CD4-positive, alpha-beta T cell treated with Interleukin-4 for 4 hours (primary cell): Measurements from ENCODE around the gene TTC34.
"Not testable (repeated sequence)": the region's sequence is repeated elsewhere in the genome, so short reads cannot be mapped to it uniquely, and the experiment has no call there.

Experiments used
- DNase-seq: peaks from one replicate; pipeline ENCODE4 v3.0.0-alpha.2; 2020

TTC34 gene

GRCh38 chr1:2659806-2660205, 141.7 kb downstream of the TTC34 start:
- not testable (repeated sequence) for DNase-seq

- not testable (repeated sequence) for DNase-seq
Measured at GRCh38 chr1:2657909-2658308, 143.6 kb downstream of the TTC34 start.

- not testable (repeated sequence) for DNase-seq
Measured at GRCh38 chr1:2657124-2657523, 144.4 kb downstream of the TTC34 start.

DNA sequence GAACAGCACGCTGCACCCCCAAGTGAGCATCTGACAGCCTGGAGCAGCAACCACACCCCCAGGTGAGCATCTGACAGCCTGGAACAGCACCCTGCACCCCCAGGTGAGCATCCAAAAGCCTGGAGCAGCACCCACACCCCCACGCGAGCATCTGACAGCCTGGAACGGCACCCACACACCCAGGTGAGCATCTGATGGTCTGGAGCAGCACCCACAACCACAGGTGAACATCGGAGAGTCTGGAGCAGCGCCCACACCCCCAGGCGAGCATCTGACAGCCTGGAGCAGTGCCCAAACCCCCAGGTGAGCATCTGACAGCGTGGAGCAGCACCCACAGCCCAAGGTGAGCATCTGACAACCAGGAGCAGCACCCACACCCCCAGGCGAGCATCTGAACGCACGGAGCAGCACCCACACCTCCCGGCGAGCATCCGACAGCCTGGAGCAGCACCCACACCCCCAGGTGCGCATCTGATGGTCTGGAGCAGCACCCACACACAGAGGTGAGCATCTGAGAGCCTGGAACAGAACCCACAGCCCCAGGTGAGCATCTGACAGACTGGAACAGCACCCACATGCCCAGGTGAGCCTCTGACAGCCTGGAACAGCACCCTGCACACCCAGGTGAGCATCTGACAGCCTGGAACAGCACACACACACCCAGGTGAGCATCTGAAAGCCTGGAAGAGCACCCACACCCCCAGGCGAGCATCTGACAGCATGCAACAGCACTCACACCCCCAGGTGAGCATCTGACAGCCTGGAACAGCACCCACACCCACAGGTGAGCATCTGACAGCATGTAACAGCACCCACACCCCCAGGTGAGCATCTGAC, 145.7 kb downstream of the TTC34 start:
- DNase-seq = not testable (repeated sequence)

- DNase-seq = not testable (repeated sequence)
Measured at GRCh38 chr1:2654443-2654948, 147.0 kb downstream of the TTC34 start.

GRCh38 chr1:2653741-2654442, 147.6 kb downstream of the TTC34 start:
- not testable (repeated sequence) for DNase-seq

DNA sequence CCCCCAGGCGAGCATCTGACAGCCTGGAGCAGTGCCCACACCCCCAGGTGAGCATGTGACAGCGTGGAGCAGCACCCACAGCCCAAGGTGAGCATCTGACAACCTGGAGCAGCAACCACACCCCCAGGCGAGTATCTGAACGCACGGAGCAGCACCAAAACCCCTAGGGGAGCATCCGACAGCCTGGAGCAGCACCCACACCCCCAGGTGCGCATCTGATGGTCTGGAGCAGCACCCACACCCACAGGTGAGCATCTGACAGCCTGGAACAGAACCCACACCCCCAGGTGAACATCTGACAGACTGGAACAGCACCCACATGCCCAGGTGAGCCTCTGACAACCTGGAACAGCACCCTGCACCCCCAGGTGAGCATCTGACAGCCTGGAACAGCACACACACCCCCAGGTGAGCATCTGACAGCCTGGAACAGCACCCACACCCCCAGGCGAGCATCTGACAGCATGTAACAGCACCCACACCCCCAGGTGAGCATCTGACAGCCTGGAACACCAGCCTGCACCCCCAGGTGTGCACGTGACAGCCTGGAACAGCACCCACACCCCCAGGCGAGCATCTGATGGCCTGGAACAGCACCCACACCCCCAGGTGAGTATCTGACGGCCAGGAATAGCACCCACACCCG, 148.4 kb downstream of the TTC34 start:
- not testable (repeated sequence) for DNase-seq

DNA sequence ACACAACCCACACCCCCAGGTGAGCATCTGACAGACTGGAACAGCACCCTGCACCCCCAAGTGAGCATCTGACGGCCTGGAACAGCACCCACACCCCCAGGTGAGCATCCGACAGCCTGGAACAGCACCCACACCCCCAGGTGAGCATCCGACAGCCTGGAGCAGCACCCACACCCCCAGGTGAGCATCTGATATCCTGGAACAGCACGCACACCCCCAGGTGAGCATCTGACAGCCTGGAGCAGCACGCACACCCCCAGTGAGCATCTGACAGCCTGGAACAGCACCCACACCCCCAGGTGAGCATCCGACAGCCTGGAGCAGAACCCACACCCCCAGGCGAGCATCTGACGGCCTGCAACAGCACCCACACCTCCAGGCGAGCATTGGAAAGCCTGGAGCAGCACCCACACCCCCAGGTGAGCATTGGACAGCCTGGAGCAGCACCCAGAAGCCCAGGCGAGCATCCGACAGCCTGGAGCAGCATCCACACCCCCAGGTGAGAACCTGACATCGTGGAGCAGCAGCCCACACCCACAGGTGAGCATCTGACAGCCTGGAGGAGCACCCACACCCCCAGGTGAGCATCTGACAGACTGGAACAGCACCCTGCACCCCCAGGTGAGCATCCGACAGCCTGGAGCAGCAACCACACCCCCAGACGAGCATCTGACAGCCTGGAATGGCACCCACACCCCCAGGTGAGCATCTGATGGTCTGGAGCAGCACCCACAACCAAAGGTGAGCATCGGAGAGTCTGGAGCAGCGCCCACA, 149.2 kb downstream of the TTC34 start:
- not testable (repeated sequence) for DNase-seq

DNA sequence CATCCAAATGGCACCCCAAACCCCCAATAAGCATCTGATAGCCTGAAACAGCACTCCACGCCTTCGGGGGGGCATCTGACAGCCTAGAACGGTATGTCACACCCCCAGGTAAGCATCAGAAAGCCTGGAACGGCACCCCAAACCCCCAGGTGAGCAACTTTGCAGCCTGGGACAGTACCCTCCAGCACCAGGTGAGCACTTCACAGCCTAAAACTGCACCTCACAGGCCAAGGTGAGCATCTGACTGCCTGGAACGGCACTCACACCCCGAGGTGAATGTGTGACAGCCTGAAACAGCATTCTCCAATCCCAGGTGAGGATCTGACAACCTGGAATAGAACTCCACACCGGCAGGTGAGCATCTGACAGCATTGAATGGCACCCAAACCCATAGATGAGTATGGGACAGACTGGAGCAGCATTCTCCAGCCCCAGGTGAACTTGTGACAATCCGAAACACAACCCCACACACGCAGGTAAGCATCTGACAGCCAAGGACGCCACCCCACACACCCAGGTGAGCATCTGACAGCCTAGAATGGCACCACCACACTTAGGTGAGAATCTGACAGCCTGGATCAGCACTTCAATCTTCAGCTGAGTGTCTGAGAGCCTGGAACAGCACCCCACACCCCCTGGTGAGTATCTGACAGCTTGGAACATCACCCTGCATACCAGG, 150.4 kb downstream of the TTC34 start:
- DNase-seq = no peak

GRCh38 chr1:2646837-2647236, 154.7 kb downstream of the TTC34 start:
- no peak for DNase-seq

GRCh38 chr1:2645776-2646175, 155.7 kb downstream of the TTC34 start:
- no peak for DNase-seq

GRCh38 chr1:2645143-2645542, 156.3 kb downstream of the TTC34 start:
- DNase-seq = no peak

DNA sequence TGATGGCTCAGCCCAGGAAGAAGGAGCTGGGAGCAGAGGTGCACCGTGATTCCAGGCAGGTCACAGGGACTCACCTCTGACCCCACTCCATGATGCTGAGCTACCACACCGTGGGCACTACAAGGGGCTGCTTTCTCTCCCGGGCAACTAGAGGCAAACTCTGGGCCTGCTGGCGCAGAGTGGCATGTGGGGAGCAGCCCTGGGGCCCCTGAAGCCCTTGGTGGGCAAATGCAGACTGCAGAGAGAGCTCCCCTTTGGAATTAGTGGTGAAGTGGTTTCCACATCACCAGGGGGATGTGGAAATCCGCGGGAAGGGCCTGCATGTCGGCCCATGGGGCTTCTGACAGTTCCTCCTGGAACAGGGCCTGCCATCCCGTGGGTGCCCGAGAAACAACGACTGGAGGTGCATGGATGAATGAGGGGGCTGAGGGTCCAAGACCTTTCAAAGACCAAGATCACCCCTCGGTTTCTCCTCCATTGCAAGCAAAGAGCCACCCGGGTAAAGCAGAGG, 156.8 kb downstream of the TTC34 start:
- DNase-seq = no peak

- DNase-seq = no peak
Measured at GRCh38 chr1:2644171-2644570, 157.3 kb downstream of the TTC34 start.

DNA sequence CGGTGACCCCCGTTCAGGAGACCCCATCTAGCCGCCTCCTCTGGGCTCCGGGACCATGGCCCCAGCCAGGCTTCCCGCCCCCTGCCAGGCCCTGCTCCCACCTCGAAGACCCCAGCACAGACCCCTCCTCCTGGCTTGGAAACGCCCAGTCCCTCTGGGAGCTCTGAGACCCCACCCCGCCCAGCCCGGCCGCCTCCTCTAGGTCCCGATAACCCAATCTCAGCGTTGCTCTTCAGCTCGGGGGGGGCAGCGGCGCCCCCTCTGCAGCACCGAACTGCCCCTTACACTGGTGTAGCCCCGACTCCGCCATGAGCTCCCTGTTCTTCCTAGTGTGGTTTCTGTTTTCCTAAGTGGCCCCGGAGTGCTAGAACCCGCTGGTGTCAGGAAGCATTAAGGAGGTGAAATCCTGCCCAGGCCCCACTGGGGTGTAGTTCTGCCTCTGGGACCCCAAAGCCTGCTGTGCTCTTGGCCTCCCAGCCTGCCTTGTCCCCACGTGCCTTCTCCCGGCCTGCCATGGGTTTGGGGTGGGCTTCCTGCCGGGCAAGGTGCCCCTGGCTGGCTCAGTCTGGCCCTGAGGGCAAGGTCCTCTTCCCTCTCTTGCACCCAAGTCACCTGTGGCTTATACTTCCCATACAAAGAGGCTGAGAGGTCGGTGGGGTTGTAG, 157.9 kb downstream of the TTC34 start:
- DNase-seq = no peak

DNA sequence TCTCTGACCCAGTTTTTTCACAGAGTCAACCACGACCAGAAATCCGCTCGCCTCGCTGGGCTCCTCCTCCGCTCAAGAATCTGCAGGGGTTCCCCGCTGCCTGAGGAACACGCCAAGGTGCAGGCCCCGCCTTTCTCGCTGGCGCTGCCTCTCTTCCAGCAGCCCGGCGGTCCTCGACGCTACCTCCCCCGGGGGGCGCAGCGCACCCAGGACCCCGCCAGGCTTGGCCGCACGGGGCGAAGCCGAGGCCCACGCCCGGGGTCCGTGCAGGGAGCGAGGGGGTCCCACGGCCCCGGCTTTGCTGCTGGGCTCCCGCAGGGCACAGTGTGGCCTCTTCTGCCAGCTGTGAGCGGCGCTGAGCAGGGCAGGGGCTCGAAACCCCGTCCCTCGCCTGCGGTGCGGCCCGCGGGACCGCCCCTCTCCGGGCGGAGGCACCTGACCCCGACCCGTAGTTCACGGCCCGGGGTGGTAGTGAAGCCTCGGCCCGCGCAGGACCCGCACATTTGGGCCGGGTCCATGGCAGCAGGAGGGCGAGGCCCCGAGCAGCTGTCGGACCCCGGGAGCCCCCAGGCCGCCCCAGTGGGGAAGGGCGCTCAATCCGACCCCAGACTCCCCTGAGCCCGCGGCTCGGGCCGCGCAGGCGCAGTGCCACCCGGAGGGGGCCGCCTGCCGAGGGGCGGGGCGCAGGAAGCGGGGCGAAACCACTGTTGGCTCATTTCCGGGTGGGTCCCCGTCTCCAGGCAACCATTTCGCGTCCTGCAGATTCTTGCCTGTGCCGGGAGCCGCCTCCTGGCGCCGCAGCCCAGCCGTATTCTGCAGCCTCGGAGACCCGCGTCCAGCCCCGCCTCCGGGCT, 158.7 kb downstream of the TTC34 start:
- peak; percentile 94 for DNase-seq

GRCh38 chr1:2642131-2642559, 159.3 kb downstream of the TTC34 start:
- DNase-seq = no peak

- no peak for DNase-seq
Measured at GRCh38 chr1:2641381-2642130, 159.9 kb downstream of the TTC34 start.

DNA sequence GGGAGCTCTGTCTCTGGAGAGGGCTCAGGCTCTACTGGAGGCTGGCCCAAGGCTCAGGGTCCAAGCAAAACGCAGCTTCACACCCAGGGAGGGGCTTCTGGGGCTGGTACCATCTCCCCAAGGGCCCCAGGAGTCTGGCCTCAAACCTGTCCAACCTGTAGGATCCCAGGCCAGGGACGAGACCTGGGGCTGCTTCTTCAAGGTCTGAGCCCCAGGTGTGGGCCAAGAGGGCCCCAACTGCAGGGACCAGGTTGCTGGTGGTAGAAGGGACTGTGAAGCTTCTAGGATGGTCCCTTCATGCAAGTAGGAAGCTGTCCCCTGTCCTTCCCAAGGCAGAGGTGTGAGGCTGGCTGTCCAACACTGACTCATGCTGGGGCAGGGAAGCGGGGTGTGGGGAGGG, 160.9 kb downstream of the TTC34 start:
- no peak for DNase-seq
